ENCODE data around the gene EEIG2. TPM values are rescaled to one million over a fixed set of nuclear protein-coding genes. Genes with fewer than 3 reads are reported as not detected.

Gene EEIG2
- total RNA-seq, 1 donor from 2014 or later, result 7.1 TPM

- H3K4me3 ChIP-seq (ENCODE audit: insufficient read depth, low read depth, low read length), result no peak overlapping the region
- FAIRE-seq, result no peak
Observed at GRCh38 chr1:108556066-108556465, 3.8 kb upstream of the EEIG2 start.

DNA sequence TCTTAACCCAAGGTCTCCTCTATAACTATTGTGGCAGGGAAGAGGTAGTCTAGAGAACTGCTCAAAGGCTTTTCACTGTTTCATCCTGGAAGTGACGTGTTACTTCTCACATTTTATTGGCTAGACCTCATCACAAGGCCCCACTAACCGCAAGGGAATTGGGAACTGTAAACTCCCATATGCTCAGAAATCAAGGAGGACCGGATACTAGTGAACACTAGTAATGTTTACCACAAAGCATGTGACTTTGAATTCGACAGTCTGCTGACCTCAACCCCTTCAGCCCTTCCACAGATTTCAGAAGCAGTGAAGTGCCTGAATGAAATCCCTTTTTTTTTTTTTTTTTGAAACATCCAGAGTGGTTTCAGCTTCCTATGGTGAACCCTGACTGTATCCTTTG is 3.4 kb upstream of the EEIG2 start:
- H3K27ac ChIP-seq (ENCODE audit: low read depth, low read length), result no peak overlapping the region
- no peaks in the 10 kb centered on the region for H4K20me1 ChIP-seq (ENCODE audit: insufficient read depth, low read length)
- no peaks in the 10 kb centered on the region for H3K27me3 Mint-ChIP-seq (ENCODE audit: low read depth, unreplicated experiment)
- H3K4me3 ChIP-seq (ENCODE audit: insufficient read depth, low read depth, low read length), result no peak overlapping the region
- no peak for FAIRE-seq
- H2AFZ ChIP-seq (ENCODE audit: low read depth, low read length), result no peak overlapping the region
- no peak overlapping the region for H3K27ac Mint-ChIP-seq (ENCODE audit: unreplicated experiment)
- H3K9me3 Mint-ChIP-seq (ENCODE audit: unreplicated experiment), result no peaks in the 10 kb centered on the region
- H3K36me3 ChIP-seq (ENCODE audit: insufficient read depth, low read length), result no peaks in the 10 kb centered on the region
- no peaks in the 10 kb centered on the region for H3K36me3 Mint-ChIP-seq (ENCODE audit: low read depth, unreplicated experiment)
- H3K4me2 ChIP-seq (ENCODE audit: low read length), result no peak overlapping the region
- no peaks in the 10 kb centered on the region for H3K79me2 ChIP-seq (ENCODE audit: insufficient read depth, low read length)
- TF ChIP-seq EZH2 (IDR thresholded peaks at IDR 0.05; ENCODE audit: insufficient read depth, low read length) (no peak), CTCF (IDR thresholded peaks at IDR 0.05; ENCODE audit: insufficient read depth, low read depth, low read length) (no peak)
- DNase-seq (ENCODE audit: low read depth), result no peak
- peaks cover 2% of the 10 kb centered on the region for H3K27me3 ChIP-seq (ENCODE audit: insufficient read depth, low read length)
- no peaks in the 10 kb centered on the region for H3K4me1 Mint-ChIP-seq (ENCODE audit: low read depth, unreplicated experiment)
- H3K9ac ChIP-seq (ENCODE audit: low read length), result no peak overlapping the region
- no peaks in the 10 kb centered on the region for H3K9me3 ChIP-seq (ENCODE audit: insufficient read depth, low read depth, low read length)
- no peak overlapping the region for H3K4me3 Mint-ChIP-seq (ENCODE audit: unreplicated experiment)
- peaks cover 9% of the 10 kb centered on the region for H3K4me1 ChIP-seq (ENCODE audit: insufficient read depth, low read length)

More at GRCh38 chr1:108556066-108556465, 3.8 kb upstream of the EEIG2 start:
- Histone ChIP-seq H3K9ac (ENCODE audit: low read length) (no peak overlapping the region), H3K4me2 (ENCODE audit: low read length) (no peak overlapping the region), H2AFZ (ENCODE audit: low read depth, low read length) (no peak overlapping the region), H3K27me3 (ENCODE audit: insufficient read depth, low read length) (peaks cover 2% of the 10 kb centered on the region), H3K4me1 (ENCODE audit: insufficient read depth, low read length) (peaks cover 7% of the 10 kb centered on the region), H3K79me2 (ENCODE audit: insufficient read depth, low read length) (no peaks in the 10 kb centered on the region), H3K9me3 (ENCODE audit: insufficient read depth, low read depth, low read length) (no peaks in the 10 kb centered on the region), H3K27ac (ENCODE audit: low read depth, low read length) (no peak overlapping the region), H3K36me3 (ENCODE audit: insufficient read depth, low read length) (no peaks in the 10 kb centered on the region), H4K20me1 (ENCODE audit: insufficient read depth, low read length) (no peaks in the 10 kb centered on the region)
- no peak for TF ChIP-seq CTCF (IDR thresholded peaks at IDR 0.05; ENCODE audit: insufficient read depth, low read depth, low read length)
- TF ChIP-seq EZH2 (IDR thresholded peaks at IDR 0.05; ENCODE audit: insufficient read depth, low read length), result no peak
- DNase-seq (ENCODE audit: low read depth), result no peak
- no peaks in the 10 kb centered on the region for H3K27me3 Mint-ChIP-seq (ENCODE audit: low read depth, unreplicated experiment)
- no peak overlapping the region for H3K27ac Mint-ChIP-seq (ENCODE audit: unreplicated experiment)
- H3K36me3 Mint-ChIP-seq (ENCODE audit: low read depth, unreplicated experiment), result no peaks in the 10 kb centered on the region
- no peaks in the 10 kb centered on the region for H3K4me1 Mint-ChIP-seq (ENCODE audit: low read depth, unreplicated experiment)
- no peak overlapping the region for H3K4me3 Mint-ChIP-seq (ENCODE audit: unreplicated experiment)
- H3K9me3 Mint-ChIP-seq (ENCODE audit: unreplicated experiment), result no peaks in the 10 kb centered on the region

DNA sequence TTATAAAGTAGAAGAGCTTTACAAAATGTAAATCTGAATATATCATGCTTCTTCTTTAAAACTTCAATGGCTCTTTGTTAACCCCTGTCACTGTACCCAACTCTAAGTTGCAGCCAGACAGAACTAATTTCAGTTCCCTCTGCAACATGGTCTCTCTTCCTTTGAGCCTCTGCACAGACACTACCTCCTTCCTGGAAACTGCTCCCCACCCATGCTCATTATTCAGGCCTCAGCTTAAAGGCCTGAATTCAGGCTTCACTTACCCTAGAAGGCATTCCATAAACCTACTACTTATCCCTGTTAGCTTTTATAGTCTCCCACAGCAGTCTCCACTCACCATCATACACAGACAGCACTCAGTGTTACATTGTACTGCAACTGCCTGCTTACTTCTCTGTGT is 2.6 kb upstream of the EEIG2 start:
- TF ChIP-seq CTCF (IDR thresholded peaks at IDR 0.05; ENCODE audit: insufficient read depth, low read depth, low read length) (no peak), EZH2 (IDR thresholded peaks at IDR 0.05; ENCODE audit: insufficient read depth, low read length) (no peak)
- DNase-seq (ENCODE audit: low read depth), result no peak
- H3K4me3 Mint-ChIP-seq (ENCODE audit: unreplicated experiment), result no peak overlapping the region

More for the DNA sequence above, 2.6 kb upstream of the EEIG2 start:
- H3K4me1 Mint-ChIP-seq (ENCODE audit: low read depth, unreplicated experiment), result no peaks in the 10 kb centered on the region
- H3K36me3 ChIP-seq (ENCODE audit: insufficient read depth, low read length), result no peaks in the 10 kb centered on the region
- no peaks in the 10 kb centered on the region for H3K36me3 Mint-ChIP-seq (ENCODE audit: low read depth, unreplicated experiment)
- H3K27ac ChIP-seq (ENCODE audit: low read depth, low read length), result no peak overlapping the region
- H3K27ac Mint-ChIP-seq (ENCODE audit: unreplicated experiment), result no peak overlapping the region
- H3K27me3 Mint-ChIP-seq (ENCODE audit: low read depth, unreplicated experiment), result no peaks in the 10 kb centered on the region
- no peaks in the 10 kb centered on the region for H4K20me1 ChIP-seq (ENCODE audit: insufficient read depth, low read length)
- peaks cover 9% of the 10 kb centered on the region for H3K4me1 ChIP-seq (ENCODE audit: insufficient read depth, low read length)
- no peak overlapping the region for H3K4me3 ChIP-seq (ENCODE audit: insufficient read depth, low read depth, low read length)
- H3K9ac ChIP-seq (ENCODE audit: low read length), result no peak overlapping the region
- H3K9me3 Mint-ChIP-seq (ENCODE audit: unreplicated experiment), result no peaks in the 10 kb centered on the region
- FAIRE-seq, result no peak
- no peak overlapping the region for H2AFZ ChIP-seq (ENCODE audit: low read depth, low read length)
- peaks cover under 1% of the 10 kb centered on the region for H3K79me2 ChIP-seq (ENCODE audit: insufficient read depth, low read length)
- H3K4me2 ChIP-seq (ENCODE audit: low read length), result no peak overlapping the region
- H3K9me3 ChIP-seq (ENCODE audit: insufficient read depth, low read depth, low read length), result no peaks in the 10 kb centered on the region
- H3K27me3 ChIP-seq (ENCODE audit: insufficient read depth, low read length), result peaks cover 2% of the 10 kb centered on the region
